H9 (cell line): Measurements from ENCODE around the gene C1orf115. TPM values are rescaled to one million over a fixed set of nuclear protein-coding genes. Genes with fewer than 3 reads are reported as not detected.

ENCODE experiments used
- DNase-seq: peaks from one replicate; pipeline ENCODE4 v3.0.0-alpha.2; 2017
- H2AFZ ChIP-seq: one replicate; pipeline ENCODE4 v1.6.1; 2013; ENCODE audit warnings: mild to moderate bottlenecking, low read length, control low read depth, moderate library complexity
- H2AK5ac ChIP-seq: 2 replicates; pipeline ENCODE4 v1.6.1; 2013; ENCODE audit warnings: low read length, control low read depth, mixed read lengths; ENCODE audit not compliant: insufficient read length
- H2BK120ac ChIP-seq: one replicate; pipeline ENCODE4 v1.6.1; 2013; ENCODE audit warnings: low read depth, mild to moderate bottlenecking, low read length, control low read depth, inconsistent platforms; ENCODE audit not compliant: poor library complexity, severe bottlenecking
- H2BK12ac ChIP-seq: 2 replicates; pipeline ENCODE4 v1.6.1; 2013; ENCODE audit warnings: low read length, control low read depth, mixed read lengths, low read depth; ENCODE audit not compliant: insufficient read length
- H2BK15ac ChIP-seq: 2 replicates; pipeline ENCODE4 v1.6.1; 2013; ENCODE audit warnings: low read depth, low read length, control low read depth
- H2BK20ac ChIP-seq: one replicate; pipeline ENCODE4 v1.6.1; 2013; ENCODE audit warnings: low read depth, mild to moderate bottlenecking, low read length, control low read depth, inconsistent platforms; ENCODE audit not compliant: poor library complexity, severe bottlenecking
- H2BK5ac ChIP-seq: 2 replicates; pipeline ENCODE4 v1.6.1; 2013; ENCODE audit warnings: low read length, control low read depth, mixed read lengths; ENCODE audit not compliant: insufficient read length
- H3K14ac ChIP-seq: 2 replicates; pipeline ENCODE4 v1.6.1; 2013; ENCODE audit warnings: low read length, control low read depth; ENCODE audit not compliant: insufficient read depth
- H3K18ac ChIP-seq: 2 replicates; pipeline ENCODE4 v1.6.1; 2013; ENCODE audit warnings: low read depth, mild to moderate bottlenecking, mixed read lengths, low read length, control low read depth; ENCODE audit not compliant: insufficient read length
- H3K23ac ChIP-seq: 2 replicates; pipeline ENCODE4 v1.6.1; 2013; ENCODE audit warnings: low read length, control low read depth, mixed read lengths, low read depth; ENCODE audit not compliant: insufficient read length
- H3K23me2 ChIP-seq: 2 replicates; pipeline ENCODE4 v1.6.1; 2013; ENCODE audit warnings: low read depth, mild to moderate bottlenecking, mixed read lengths, low read length, control low read depth; ENCODE audit not compliant: insufficient read length, poor library complexity, severe bottlenecking
- H3K27ac ChIP-seq: 2 replicates; pipeline ENCODE4 v1.5.1; 2013; ENCODE audit warnings: low read length, control low read depth, mixed read lengths, low read depth; ENCODE audit not compliant: insufficient read length
- H3K27me3 ChIP-seq: 2 replicates; pipeline ENCODE4 v1.6.1; 2013; ENCODE audit warnings: low read length, control low read depth, inconsistent platforms; ENCODE audit not compliant: insufficient read depth
- H3K4ac ChIP-seq: 2 replicates; pipeline ENCODE4 v1.6.1; 2013; ENCODE audit warnings: low read depth, mild to moderate bottlenecking, control low read depth, inconsistent platforms, low read length, moderate library complexity
- H3K4me1 ChIP-seq: 2 replicates; pipeline ENCODE4 v1.6.1; 2013; ENCODE audit warnings: low read length, control low read depth, inconsistent platforms; ENCODE audit not compliant: insufficient read depth
- H3K4me2 ChIP-seq: 2 replicates; pipeline ENCODE4 v1.6.1; 2013; ENCODE audit warnings: low read length, control low read depth, mixed read lengths; ENCODE audit not compliant: insufficient read length, insufficient read depth
- H3K56ac ChIP-seq: 2 replicates; pipeline ENCODE4 v1.6.1; 2013; ENCODE audit warnings: low read depth, mild to moderate bottlenecking, mixed read lengths, low read length, control low read depth; ENCODE audit not compliant: insufficient read length
- H3K79me1 ChIP-seq: 2 replicates; pipeline ENCODE4 v1.6.1; 2013; ENCODE audit warnings: low read depth, mild to moderate bottlenecking, moderate library complexity, low read length, control low read depth, inconsistent platforms; ENCODE audit not compliant: insufficient read depth, poor library complexity, severe bottlenecking
- H3K79me2 ChIP-seq: 2 replicates; pipeline ENCODE4 v1.6.1; 2013; ENCODE audit warnings: low read length, control low read depth, inconsistent platforms; ENCODE audit not compliant: insufficient read depth
- H3K9ac ChIP-seq: 2 replicates; pipeline ENCODE4 v1.6.1; 2013; ENCODE audit warnings: low read length, control low read depth, mixed read lengths; ENCODE audit not compliant: insufficient read length; ENCODE audit errors: extremely low read depth
- H3K9me3 ChIP-seq: one replicate; pipeline ENCODE4 v1.6.1; 2013; ENCODE audit warnings: low read depth, low read length, inconsistent platforms; ENCODE audit not compliant: control insufficient read depth
- H3T11ph ChIP-seq: one replicate; pipeline ENCODE4 v1.6.1; 2013; ENCODE audit warnings: mild to moderate bottlenecking, low read length, control low read depth, inconsistent platforms
- H4K20me1 ChIP-seq: one replicate; pipeline ENCODE4 v1.6.1; 2013; ENCODE audit not compliant: control insufficient read depth, insufficient read length, insufficient read depth
- H4K5ac ChIP-seq: 2 replicates; pipeline ENCODE4 v1.6.1; 2013; ENCODE audit warnings: low read depth, mild to moderate bottlenecking, mixed read lengths, low read length, control low read depth; ENCODE audit not compliant: insufficient read length
- H4K8ac ChIP-seq: replicated peaks from 2 replicates; pipeline ENCODE4 v1.6.1; 2013; ENCODE audit warnings: low read length, control low read depth, mixed read lengths, low read depth; ENCODE audit not compliant: insufficient read length
- H4K91ac ChIP-seq: 2 replicates; pipeline ENCODE4 v1.6.1; 2013; ENCODE audit warnings: low read depth, mild to moderate bottlenecking, moderate library complexity, mixed read lengths, low read length, control low read depth; ENCODE audit not compliant: insufficient read length
- H3K27ac Mint-ChIP-seq, 3 experiments: 2 replicates in 2 of 3; 3 replicates in 1 of 3; pipeline ENCODE4 v1.8.0; 2020 to 2021; ENCODE audit warnings: mixed read lengths in 3 of 3, mild to moderate bottlenecking in 1 of 3, moderate library complexity in 1 of 3
- H3K27me3 Mint-ChIP-seq: 2 replicates; pipeline ENCODE4 v1.8.0; 2021; ENCODE audit warnings: low read depth, mild to moderate bottlenecking, moderate library complexity, mixed read lengths
- H3K36me3 Mint-ChIP-seq, 3 experiments: 2 replicates in 2 of 3; 3 replicates in 1 of 3; pipeline ENCODE4 v1.8.0; 2020 to 2021; ENCODE audit warnings: low read depth in 3 of 3, mixed read lengths in 3 of 3; ENCODE audit not compliant: insufficient read depth in 1 of 3
- H3K4me1 Mint-ChIP-seq, 2 experiments: 2 replicates each; pipeline ENCODE4 v1.8.0; 2020; ENCODE audit warnings: mixed read lengths in 2 of 2
- H3K4me3 Mint-ChIP-seq, 2 experiments: 2 replicates in 1 of 2; 3 replicates in 1 of 2; pipeline ENCODE4 v1.8.0; 2020 to 2021; ENCODE audit warnings: mild to moderate bottlenecking in 2 of 2, mixed read lengths in 2 of 2, moderate library complexity in 1 of 2
- H3K9me3 Mint-ChIP-seq, 2 experiments: 2 replicates in 1 of 2; 3 replicates in 1 of 2; pipeline ENCODE4 v1.8.0; 2020; ENCODE audit warnings: mild to moderate bottlenecking in 2 of 2, mixed read lengths in 2 of 2, moderate library complexity in 1 of 2
- WGBS: extraction: QIAGEN DNeasy Blood & Tissue Kit; methylation state at CpG from one replicate; pipeline ENCODE4 v1.1.7; 2013; ENCODE audit warnings: missing lambda C conversion rate, low lambda C conversion rate, mixed read lengths; ENCODE audit not compliant: insufficient read length; ENCODE audit errors: extremely low coverage; 5-methylcytosine and 5-hydroxymethylcytosine counted together
- total RNA-seq: library from RNA; stranded (reverse); gene quantifications from 2 replicates; pipeline ENCODE4 v1.2.1, GENCODE V29; 2021
- TF ChIP-seq, protein P1 (sequence below): fragments of 200-600 bp; sonication (generic); conservative IDR thresholded peaks from 3 replicates; pipeline ENCODE4 v1.8.0; 2021; ENCODE audit warnings: antibody characterized with exemption, mild to moderate bottlenecking

The C1orf115 gene
- total RNA-seq, 1 experiment from 2014 or later, result 6.0 TPM

DNA sequence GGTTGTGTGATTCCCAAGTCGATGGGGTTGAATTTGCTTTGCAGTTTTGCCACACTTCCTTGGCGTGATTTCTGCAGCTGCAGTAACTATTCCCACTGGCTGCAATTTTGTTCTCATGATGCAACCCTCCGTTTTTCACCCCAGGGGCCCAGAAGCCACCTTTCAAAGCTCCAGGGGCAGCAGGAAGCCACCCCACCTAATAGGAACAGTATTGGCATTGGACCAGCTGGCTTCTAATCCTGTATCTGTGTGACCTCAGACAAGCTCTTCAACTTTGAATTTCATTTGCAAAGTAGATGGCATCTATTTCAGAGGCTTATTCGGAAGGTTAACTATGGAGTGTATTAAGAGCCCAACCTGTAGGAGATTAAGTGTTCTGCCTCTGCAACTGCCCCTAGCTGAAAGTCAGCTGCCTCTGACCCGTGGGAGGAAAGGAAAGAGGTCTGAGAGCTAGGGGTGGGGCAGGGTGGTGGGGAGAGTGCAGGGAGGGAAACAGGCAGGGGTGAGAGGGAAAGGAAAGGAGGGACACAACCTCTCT lies 12.6 kb downstream of the C1orf115 start:
- Histone ChIP-seq H3K56ac (no peak overlapping the region), H2BK12ac (no peak overlapping the region), H3K27ac (no peak overlapping the region), H4K20me1 (no peaks in the 10 kb centered on the region), H3K4ac (no peak overlapping the region), H2BK5ac (no peak overlapping the region), H3K79me2 (no peaks in the 10 kb centered on the region), H3K23ac (no peak overlapping the region), H3K23me2 (no peaks in the 10 kb centered on the region), H3K4me1 (no peaks in the 10 kb centered on the region), H3K4me2 (no peak overlapping the region), H4K8ac (no peak overlapping the region), H2BK120ac (no peak overlapping the region), H3K79me1 (no peaks in the 10 kb centered on the region), H3K27me3 (no peaks in the 10 kb centered on the region), H2AFZ (no peak overlapping the region), H3T11ph (no peak overlapping the region), H3K14ac (no peak overlapping the region), H4K5ac (no peak overlapping the region), H3K18ac (no peak overlapping the region), H2AK5ac (no peak overlapping the region), H4K91ac (no peak overlapping the region), H3K9me3 (no peaks in the 10 kb centered on the region), H2BK15ac (no peak overlapping the region), H2BK20ac (no peak overlapping the region), H3K9ac (no peak overlapping the region)
- Mint-ChIP-seq H3K4me3 (no peak overlapping the region), H3K9me3 (no peaks in the 10 kb centered on the region), H3K4me1 (peaks cover 32 to 36% of the 10 kb centered on the region in 2 experiments), H3K27ac (no peak overlapping the region), H3K36me3 (no peaks in the 10 kb centered on the region; a peak in 1 of 7 replicates), H3K27me3 (peaks cover 2% of the 10 kb centered on the region; the same call in 1 of the 2 replicates)
- no CpG with 5 or more reads among the region's 5 CpGs for WGBS
- no peak for DNase-seq
- TF ChIP-seq, protein P1, sequence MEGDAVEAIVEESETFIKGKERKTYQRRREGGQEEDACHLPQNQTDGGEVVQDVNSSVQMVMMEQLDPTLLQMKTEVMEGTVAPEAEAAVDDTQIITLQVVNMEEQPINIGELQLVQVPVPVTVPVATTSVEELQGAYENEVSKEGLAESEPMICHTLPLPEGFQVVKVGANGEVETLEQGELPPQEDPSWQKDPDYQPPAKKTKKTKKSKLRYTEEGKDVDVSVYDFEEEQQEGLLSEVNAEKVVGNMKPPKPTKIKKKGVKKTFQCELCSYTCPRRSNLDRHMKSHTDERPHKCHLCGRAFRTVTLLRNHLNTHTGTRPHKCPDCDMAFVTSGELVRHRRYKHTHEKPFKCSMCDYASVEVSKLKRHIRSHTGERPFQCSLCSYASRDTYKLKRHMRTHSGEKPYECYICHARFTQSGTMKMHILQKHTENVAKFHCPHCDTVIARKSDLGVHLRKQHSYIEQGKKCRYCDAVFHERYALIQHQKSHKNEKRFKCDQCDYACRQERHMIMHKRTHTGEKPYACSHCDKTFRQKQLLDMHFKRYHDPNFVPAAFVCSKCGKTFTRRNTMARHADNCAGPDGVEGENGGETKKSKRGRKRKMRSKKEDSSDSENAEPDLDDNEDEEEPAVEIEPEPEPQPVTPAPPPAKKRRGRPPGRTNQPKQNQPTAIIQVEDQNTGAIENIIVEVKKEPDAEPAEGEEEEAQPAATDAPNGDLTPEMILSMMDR, result no peak
